ENCODE data around the gene TRIM61. TPM values are rescaled to one million over a fixed set of nuclear protein-coding genes. Genes with fewer than 3 reads are reported as not detected.
"Not testable (repeated sequence)": the region's sequence is repeated elsewhere in the genome, so short reads cannot be mapped to it uniquely, and the experiment has no call there.

Gene TRIM61
- total RNA-seq = 2.2 TPM
- long read RNA-seq, partial matches to known transcripts = 1 of 2 reads
- long read RNA-seq, other reads (novel, unspliced or antisense) = 1 of 2 reads

DNA sequence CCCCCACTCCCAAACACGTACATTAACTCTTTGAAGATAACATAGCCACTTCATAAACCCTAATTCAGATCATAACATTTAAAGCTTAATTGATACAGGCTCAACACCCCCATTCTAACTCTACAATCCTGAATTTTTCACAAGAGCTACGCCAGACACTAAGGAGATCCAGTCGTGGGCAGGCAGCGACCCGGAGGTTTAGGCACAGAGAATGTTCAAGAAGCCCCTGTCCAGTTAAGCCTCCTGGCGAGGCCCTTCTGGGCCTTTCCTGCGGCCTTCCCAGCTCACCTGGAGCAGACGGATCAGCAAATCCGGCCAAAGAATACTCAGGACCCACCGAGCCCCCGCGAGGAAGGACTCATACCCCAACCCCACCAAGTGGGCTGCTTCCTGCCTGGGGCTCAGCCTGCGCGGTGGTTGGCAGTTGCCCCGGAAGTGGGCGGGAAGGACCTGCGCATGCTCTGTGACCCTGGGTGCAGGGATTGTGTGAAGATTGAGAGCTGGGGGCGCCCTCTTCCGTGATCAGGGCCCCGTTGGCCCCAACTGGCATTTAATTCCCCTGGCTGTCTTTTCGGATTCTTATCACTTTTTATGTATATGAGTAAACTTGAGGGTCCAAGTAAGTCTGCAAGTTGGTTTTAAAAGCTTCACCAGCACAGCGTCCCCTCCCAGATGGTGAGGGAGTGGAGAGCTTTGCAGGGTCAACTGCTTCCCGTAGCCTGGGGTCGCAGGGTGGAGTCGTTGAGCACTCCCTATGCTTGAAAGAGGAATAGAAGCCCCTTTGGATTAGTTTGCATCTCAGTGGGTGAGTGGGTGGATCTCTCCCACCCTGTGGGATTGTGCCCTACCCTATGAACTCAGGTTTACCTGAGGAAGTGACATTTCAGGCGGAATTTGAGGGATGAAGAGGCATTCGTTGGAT, at the start of gene TRIM61:
Gene TRIM61, minus strand, starts transcription at position 415 of the 922 bp plus-strand sequence. CDS start 7,655 bp downstream, outside the sequence.
- intact Hi-C loops (cut with DNase I) = no loop called here
- DNase-seq (ENCODE audit: missing footprints) (peak; percentile 84), ATAC-seq (peak; percentile 93)

DNA sequence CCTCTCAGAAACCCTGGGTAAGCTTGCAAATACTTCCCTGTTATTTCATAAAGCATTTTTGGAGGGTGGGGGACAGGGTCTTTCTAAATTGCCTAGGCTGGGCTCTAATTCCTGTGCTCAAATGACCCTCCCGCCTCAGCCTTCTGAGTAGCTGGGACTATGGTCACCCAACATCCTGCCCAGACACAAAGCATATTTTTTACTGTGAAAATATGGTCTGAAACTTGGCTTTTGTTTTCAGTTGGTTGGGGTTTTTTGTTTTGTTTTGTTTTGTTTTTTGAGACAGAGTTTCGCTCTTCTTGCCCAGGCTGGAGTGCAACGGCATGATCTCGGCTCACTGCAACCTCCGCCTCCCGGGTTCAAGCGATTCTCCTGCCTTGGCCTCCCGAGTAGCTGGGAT, 48.3 kb upstream of the TRIM61 start:
- intact Hi-C loops (cut with DNase I); ATAC-seq: not testable (repeated sequence)

DNA sequence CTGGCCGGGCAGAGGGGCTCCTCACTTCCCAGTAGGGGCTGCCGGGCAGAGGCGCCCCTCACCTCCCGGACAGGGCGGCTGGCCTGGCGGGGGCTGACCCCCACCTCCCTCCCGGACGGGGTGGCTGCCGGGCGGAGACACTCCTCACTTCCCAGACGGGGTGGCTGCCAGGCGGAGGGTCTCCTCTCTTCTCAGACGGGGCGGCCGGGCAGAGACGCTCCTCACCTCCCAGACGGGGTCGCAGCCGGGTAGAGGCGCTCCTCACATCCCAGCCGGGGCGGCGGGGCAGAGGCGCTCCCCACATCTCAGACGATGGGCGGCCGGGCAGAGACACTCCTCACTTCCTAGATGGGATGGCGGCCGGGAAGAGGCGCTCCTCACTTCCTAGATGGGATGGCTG, 42.5 kb upstream of the TRIM61 start:
- DNase-seq (ENCODE audit: missing footprints); intact Hi-C loops (cut with DNase I); ATAC-seq: not testable (repeated sequence)

More for the DNA sequence above, 48.3 kb upstream of the TRIM61 start:
- not testable (repeated sequence) for DNase-seq (ENCODE audit: missing footprints)

GRCh38 chr4:165016971-165017370, 39.5 kb upstream of the TRIM61 start:
- DNase-seq (ENCODE audit: missing footprints) (no peak), ATAC-seq (no peak)
- intact Hi-C loops (cut with DNase I) = no loop called here

- intact Hi-C loops (cut with DNase I) = no loop called here
- ATAC-seq = no peak
- no peak for DNase-seq (ENCODE audit: missing footprints)
Measured at GRCh38 chr4:165013691-165014090, 36.2 kb upstream of the TRIM61 start.

GRCh38 chr4:165011403-165011802, 33.9 kb upstream of the TRIM61 start:
- ATAC-seq (no peak), DNase-seq (ENCODE audit: missing footprints) (no peak)
- intact Hi-C loops (cut with DNase I) = no loop called here

DNA sequence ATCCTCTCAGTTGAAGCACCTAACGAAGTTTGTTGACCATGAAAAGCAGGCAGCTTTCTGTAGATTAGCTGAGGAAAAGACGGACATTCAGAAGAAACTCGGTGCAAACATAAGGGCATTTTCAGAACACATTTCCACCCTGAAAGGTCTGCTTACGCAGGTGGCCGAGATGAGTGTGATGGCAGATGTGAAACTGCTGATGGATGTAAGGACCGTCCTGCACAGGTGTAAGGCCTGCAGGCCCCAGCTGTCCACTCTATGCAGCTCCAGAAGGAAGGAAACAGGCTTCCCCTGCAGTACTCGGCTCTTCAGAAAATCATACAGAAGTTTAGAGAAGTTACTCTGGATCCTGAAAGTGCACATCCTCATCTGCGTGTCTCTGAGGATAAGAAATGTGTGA, 33.5 kb upstream of the TRIM61 start:
- intact Hi-C loops (cut with DNase I) = no loop called here
- DNase-seq (ENCODE audit: missing footprints) (no peak), ATAC-seq (no peak)

DNA sequence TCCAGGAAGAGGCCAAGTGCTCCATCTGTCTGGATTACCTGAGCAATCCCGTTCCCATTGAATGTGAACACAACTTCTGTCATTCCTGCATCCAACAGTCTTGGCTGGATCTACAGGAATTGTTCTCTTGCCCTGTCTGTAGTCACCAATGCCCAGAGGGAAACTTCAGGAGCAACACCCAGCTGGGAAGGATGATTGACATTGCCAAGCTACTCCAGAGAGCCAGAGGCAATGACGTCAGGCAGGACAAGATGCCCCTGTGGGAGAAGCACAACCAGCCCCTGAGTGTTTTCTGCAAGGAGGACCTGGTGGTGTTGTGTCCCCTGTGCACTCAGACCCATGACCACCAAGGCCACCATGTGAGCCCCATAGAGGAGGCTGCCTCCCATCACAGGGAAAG, 33.0 kb upstream of the TRIM61 start:
- intact Hi-C loops (cut with DNase I) = no loop called here
- no peak for ATAC-seq
- no peak for DNase-seq (ENCODE audit: missing footprints)

GRCh38 chr4:165009493-165010227, 32.2 kb upstream of the TRIM61 start:
- intact Hi-C loops (cut with DNase I) = no loop called here
- DNase-seq (ENCODE audit: missing footprints) (no peak), ATAC-seq (no peak)

DNA sequence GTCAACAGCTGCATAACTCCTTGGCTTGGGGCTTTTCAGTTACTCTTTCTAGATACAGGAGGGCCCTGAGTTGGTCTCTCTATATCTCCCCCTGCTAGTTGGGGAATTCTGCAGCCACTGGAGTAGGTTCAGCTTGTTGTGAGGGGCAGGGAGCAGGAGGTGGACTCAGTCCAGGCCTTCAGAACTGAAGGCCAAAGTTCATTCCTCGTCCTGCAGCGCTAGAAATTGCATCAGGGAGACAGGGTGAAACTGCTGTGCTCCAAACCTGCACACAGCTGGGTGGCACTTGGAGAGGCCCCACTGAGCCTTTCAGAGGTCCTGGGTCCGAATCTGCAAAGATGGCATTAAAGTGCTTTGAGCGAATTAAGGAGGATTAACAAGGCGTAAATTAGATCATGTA, 29.4 kb upstream of the TRIM61 start:
- ATAC-seq (no peak), DNase-seq (ENCODE audit: missing footprints) (no peak)
- intact Hi-C loops (cut with DNase I) = no loop called here

DNA sequence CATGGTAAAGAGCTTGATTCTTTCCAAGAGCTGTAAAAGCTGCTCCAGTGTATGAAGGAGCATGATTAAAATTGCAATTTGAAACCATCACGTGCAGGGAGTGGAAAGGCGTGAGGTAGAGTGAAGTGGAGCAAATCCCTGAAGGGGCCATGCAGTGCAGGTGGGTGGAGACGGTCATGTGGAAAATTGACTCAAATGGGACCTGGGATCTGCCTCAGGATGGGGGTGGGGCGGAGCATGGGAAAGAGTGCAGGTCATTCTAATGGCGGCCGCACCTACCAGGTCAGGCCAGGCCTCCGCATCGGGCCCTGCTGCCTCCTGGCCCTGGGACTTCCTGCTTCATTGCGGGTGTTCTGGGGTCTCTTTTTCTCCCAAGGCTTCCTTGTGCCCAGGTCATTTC, 29.0 kb upstream of the TRIM61 start:
- intact Hi-C loops (cut with DNase I) = no loop called here
- ATAC-seq (no peak), DNase-seq (ENCODE audit: missing footprints) (no peak)

GRCh38 chr4:165005352-165005925, 28.0 kb upstream of the TRIM61 start:
- intact Hi-C loops (cut with DNase I) = no loop called here
- no peak for ATAC-seq
- DNase-seq (ENCODE audit: missing footprints) = no peak

- DNase-seq (ENCODE audit: missing footprints); ATAC-seq; intact Hi-C loops (cut with DNase I): not testable (repeated sequence)
Measured at GRCh38 chr4:165001957-165002356, 24.5 kb upstream of the TRIM61 start.

DNA sequence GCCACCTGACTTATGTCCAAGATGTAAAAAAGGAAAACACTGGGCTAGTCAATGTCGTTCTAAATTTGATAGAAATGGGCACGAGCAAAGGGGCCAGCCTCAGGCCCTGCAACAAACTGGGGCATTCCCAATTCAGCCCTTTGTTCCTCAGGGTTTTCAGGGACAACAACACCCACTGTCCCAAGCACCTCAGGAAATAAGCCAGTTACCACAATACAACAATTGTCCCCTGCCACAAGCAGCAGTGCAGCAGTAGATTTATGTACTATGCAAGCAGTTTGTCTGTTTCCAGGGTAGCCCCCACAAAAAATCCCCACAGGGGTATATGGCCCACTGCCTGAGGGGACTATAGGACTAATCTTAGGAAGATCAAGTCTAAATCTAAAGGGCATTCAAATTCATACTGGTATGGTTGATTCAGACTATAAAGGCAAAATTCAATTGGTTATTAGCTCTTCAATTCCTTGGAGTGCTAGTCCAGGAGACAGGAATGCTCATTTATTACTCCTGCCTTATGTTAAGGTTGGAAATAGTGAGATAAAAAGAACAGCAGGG, 21.1 kb upstream of the TRIM61 start:
- ATAC-seq; intact Hi-C loops (cut with DNase I): not testable (repeated sequence)

DNA sequence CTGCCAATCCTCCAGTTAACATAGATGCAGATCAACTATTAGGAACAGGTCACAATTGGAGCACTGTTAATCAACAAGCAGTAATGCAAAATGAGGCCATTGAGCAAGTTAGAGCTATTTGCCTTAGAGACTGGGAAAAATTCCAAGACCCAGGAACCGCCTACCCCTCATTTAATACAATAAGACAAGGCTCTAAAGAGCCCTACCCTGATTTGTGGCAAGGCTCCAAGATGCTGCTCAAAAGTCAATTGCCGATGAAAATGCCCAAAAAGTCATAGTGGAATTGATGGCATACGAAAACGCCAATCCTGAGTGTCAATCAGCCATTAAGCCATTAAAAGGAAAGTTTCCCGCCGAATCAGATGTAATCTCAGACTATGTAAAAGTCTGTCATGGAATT, 20.5 kb upstream of the TRIM61 start:
- DNase-seq (ENCODE audit: missing footprints) (no peak), ATAC-seq (no peak)
- intact Hi-C loops (cut with DNase I) = no loop called here

More for the DNA sequence above, 21.1 kb upstream of the TRIM61 start:
- DNase-seq (ENCODE audit: missing footprints) = not testable (repeated sequence)

DNA sequence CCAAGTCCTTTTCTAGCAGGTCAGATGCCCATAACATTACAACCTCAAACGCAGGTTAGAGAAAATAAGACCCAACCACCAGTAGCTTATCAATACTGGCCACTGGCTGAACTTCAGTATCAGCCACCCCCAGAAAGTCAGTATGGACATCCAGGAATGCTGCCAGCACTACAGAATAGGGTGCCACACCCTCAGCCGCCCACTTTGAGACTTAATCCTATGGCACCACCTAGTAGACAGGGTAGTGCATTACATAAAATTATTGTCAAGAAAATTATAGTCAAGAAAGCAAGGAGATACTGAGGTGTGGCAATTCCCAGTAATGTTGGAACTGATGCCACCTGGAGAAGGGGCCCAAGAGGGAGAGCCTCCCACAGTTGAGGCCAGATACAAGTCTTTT, 19.9 kb upstream of the TRIM61 start:
- intact Hi-C loops (cut with DNase I) = no loop called here
- DNase-seq (ENCODE audit: missing footprints) (no peak), ATAC-seq (no peak)

- not testable (repeated sequence) for ATAC-seq; DNase-seq (ENCODE audit: missing footprints)
Measured at GRCh38 chr4:164996123-164996522, 18.7 kb upstream of the TRIM61 start.

GRCh38 chr4:164990786-164991185, 13.3 kb upstream of the TRIM61 start:
- intact Hi-C loops (cut with DNase I); ATAC-seq; DNase-seq (ENCODE audit: missing footprints): not testable (repeated sequence)

More at GRCh38 chr4:164996123-164996522, 18.7 kb upstream of the TRIM61 start:
- intact Hi-C loops (cut with DNase I) = not testable (repeated sequence)

DNA sequence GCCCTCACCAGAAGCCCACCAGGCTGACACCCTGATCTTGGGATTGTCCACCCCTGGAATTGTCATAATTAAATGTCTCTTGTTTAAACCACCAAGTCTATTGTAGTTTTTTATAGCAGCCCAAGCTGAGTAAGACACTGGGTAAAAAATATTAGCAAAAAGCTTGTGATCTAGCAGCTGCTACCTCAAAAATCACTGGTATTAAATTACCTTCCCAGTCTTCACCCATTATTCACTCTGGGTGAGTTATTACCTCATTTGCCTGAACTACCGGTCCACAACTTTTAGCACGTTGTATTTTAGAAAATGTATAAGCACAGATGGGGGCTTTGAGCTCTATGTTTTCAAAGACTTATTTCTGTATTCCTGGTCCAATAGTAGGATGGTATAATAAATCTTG, 12.0 kb upstream of the TRIM61 start:
- ATAC-seq = no peak
- intact Hi-C loops (cut with DNase I) = no loop called here
- DNase-seq (ENCODE audit: missing footprints) = no peak
